ENCODE data around the gene DYRK3.

Gene DYRK3

DNA sequence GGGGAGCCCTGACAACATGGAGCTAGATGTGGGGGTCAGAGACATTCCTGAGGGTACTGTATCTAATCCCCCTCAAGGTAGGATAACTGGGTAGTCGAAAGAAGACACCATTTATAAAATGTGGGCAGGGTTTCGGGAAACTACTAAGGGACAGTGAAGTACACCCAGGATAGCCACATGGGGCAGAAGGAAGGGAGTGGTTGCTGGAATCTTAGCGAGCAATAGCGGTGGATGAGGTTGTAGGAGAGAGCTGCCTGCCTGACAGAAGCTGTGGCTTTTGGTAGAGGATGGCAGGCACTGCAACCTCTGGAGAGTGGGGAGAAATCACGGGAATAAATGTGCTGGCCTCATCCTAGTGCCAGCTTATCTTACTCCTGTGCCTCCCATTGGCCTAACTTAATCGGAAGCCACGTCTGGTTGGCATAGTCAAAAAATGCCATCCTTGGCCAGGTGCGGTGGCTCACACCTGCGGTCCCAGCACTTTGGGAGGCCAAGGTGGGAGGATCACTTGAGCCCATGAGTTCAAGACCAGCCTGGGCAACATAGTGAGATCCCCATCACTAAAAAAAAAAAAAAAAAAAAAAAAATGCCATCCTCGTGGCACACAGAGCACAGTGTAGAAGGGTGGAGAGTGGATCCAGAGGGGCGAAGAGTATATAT is 26.0 kb downstream of the DYRK3 start:
- no peak for DNase-seq (ENCODE audit: low read depth in 2 of 2)

DNA sequence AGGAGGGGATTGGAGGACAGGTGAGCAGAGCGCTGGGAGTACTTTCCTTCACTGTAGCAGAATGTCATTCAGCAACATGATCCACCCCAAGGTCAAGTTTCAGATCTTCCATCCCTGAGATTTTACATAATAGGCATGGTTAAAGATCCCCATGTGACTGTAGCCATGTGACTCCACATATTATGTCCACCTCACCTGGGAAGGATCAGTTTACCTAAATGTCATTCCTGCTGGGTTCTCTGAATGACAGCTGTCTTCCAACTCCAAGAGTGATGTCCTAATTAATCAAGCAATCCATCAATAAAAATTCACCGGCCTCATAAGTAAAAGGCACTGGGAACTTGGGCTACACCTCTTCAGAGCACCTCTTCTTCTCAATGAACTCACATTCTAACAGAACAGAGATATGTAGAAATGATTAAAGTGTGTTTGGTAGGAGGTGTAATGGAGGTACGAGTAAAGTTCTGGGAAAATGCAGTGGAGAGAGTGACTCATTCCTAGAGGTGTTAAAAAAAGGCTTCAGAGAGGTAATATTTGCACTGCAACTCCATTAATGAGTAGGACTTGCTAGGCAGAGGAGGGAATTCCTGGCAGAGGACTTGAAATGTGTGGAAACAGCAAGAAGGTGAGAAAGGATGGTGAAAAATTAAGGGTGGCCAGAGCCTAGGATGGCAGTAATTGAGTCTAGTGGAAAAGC is 27.2 kb downstream of the DYRK3 start:
- DNase-seq (ENCODE audit: low read depth in 2 of 2): no peak

DNA sequence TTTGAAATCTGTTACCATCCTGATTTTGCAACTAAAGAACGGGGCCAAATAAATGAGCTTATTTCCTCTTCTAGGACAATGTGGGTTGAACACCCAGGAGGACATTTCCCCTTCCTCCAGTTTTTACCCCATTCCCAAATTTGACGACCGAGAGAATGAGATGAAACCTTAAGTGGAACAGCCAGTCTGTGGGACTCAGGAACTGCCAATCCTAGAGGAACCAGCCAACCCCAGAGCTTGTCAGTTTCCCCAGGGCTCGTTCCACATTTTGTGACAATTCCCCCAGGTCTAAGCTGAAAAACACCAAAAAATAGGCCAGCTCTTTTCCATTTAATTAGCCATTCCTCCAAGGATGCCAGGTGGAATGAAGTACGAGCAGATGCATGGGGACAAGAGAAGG is 28.0 kb downstream of the DYRK3 start:
- no peak for DNase-seq (ENCODE audit: low read depth in 2 of 2)

DNA sequence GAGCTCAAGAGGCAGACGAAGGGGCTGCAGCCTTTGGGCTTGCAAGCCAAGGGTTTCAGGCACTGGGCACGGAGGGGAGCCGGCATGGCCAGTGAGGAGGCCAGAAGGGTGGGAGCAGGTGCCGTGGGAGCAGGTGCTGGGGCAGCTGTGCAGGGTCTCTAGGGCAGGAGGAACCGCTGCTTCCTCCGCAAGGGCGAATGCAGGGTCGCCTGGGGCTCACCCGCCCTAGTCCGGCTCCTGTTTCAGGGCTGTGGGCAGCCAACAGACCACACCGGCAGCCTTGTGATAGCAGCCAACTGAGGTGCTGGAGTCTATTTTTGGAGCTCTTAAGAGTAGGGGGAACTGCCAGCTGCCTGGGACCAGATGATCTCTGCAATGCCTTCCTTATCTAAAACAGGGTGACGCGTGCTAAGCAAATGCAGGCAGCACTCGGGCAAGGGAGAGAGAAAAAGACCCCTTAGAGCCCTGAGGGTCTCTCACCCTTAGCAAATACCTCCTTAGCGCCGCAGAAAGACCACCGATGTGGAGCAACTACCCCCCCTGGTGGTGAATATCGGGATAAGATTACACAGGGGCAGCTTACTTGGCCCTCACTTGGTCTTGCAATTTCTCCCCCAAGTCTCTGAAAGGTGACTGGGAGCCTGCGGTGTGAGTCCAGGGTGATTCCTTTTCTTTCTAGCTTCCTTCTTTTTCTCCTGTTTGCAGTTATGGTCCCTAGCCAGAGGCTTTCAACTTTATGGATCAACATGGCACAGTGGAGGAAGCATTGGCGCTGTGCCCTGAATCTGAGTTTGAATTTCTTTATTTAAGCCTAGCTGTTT is 28.7 kb downstream of the DYRK3 start:
- DNase-seq (ENCODE audit: low read depth in 2 of 2): peak; percentile 58 to 63

DNA sequence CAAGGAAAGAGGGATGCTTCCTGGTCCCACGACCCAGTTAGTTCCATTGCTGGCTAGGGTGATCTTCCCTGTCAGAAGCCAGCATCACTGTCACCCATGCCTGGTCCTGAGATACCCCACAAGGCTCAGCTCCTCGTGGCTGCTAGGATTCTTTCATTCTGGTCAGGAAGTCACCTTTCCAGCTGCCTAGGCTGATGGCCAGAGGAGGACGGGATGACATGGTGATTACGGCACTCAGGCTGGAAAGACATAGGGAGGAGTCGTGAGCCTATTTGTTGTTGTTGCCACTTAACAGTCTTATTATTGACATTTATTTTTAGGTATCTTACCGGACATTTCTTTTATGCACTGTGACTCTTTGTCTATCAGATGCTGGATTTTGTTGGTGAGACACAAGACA is 29.4 kb downstream of the DYRK3 start:
- DNase-seq (ENCODE audit: low read depth in 2 of 2): no peak

DNA sequence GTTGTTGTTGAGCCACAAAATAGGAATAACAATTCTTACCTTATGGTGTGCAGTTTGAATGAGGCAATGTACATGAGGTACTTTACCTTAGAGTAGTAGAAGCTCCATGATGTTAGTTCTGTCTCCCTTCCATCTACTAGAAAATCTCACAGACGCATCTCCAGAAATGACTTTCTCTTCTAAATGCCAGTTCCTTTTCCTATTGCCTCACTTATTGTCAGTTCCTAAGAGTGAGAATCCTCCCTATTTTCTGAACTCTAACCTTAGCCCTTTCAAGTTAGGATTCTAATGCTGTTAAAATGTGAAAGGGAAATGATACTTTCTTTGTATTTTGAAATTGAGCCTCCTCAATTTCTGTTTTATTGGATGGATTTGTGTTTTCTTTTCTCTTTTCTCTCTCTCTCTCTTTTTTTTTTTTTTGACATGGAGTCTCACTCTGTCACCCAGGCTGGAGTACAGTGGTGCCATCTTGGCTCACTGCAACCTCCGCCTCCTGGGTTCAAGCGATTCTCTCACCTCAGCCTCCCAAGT is 30.8 kb downstream of the DYRK3 start:
- DNase-seq (ENCODE audit: low read depth in 2 of 2): no peak

DNA sequence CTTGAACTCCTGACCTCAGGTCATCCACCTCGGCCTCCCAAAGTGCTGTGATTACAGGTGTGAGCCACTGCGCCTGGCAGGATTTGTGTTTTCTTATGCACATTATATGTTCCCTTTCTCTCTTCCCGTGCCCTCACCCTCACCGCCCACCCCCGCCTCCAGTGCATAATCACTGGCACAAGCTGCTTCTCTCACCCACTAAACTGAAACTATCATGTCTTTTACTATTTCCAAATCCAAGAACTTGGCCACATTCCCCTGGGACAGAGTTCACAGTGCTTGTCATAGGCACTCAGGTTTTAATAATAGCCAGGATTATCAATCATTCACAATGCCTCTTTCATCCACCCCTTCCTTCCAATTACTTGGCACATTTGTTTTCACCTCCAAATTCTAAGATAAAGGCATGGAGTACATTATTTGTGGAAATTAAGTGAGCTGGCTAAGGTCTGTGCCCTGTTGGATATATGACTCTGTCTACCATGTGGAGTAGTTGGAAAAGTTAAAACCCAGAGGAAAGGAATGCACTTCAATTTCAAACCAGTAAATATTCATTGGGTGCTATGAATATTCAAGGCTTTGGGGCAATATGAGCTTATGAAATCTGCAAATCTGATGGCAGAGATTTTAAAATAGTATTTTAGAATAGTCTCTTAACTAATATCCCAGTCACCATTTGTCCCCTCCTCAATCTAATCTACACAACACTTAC is 31.8 kb downstream of the DYRK3 start:
- no peak for DNase-seq (ENCODE audit: low read depth in 2 of 2)

DNA sequence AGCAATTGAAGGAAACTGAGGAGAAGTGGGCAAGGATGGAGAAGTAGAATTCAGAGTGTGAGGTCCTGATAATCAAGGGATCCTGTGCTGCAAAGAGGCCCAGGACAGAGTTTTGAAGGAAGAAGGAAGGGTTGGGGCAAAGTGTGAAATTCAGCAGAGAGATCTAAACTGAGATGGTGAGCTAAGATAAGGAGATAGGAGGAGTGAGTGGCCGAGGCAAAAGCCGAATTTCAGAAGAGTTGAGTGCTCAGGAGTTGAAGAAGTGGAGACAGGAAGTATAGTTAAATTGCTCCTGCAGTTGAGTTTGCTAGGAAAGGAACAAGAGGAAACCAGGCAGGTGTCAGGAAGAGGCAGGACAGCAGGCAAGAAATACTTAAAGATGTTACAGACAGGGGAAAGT is 33.0 kb downstream of the DYRK3 start:
- no peak for DNase-seq (ENCODE audit: low read depth in 2 of 2)

DNA sequence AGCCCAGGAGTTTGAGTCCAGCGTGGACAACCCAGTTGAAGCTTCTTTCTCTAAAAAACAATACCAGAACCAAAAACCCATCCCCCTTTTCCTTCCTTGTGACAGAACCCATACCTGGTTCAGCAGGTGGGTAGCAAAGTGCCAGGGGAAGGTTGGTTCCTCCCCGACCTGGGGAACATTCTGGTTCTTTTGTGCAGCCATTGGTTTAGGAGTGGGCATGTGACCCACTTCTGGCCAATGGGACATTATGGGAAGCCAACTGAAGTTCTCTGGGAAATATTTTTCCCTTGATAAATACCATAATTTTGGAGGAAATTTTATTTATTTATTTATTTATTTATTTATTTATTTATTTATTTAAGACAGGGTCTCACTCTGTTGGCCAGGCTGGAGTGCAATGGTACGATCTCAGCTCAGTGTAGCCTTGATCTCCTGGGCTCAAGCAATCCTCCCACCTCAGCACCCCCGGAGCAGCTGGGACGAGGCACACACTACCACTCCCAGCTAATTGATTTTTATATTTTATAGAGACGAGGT is 33.6 kb downstream of the DYRK3 start:
- DNase-seq (ENCODE audit: low read depth in 2 of 2): no peak

DNA sequence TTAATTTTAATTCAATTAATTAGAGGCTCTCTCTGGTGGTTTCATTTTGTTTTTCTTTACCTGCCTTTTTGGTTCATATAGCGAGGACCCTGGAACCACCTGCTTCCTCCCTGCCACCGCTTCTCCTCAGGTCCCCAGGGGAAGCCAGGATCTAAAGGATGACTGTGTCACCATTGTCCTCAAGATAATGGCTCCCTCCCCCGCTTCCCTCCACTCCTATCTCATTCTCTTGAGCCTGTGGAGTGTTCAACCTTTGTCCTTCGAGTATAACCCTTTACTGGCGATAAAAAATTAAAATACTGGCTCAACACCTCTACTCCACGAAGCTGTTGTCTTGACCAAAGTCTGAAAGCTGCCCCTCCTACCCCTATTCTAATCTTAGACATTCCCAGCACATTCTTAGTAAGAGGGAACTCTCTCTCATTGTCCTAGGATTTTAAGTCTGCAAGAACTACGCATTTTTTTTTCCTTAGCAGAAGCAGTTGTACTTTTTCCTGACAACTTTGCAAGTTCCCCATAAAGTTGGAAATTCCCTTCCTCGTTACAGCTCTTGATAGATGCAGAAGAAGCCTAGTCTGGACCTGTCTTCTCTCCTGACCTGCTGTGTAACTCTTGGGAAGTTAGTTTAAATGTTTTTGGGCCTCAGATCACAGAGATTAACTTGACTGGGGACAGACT is 36.8 kb downstream of the DYRK3 start:
- no peak for DNase-seq (ENCODE audit: low read depth in 2 of 2)

DNA sequence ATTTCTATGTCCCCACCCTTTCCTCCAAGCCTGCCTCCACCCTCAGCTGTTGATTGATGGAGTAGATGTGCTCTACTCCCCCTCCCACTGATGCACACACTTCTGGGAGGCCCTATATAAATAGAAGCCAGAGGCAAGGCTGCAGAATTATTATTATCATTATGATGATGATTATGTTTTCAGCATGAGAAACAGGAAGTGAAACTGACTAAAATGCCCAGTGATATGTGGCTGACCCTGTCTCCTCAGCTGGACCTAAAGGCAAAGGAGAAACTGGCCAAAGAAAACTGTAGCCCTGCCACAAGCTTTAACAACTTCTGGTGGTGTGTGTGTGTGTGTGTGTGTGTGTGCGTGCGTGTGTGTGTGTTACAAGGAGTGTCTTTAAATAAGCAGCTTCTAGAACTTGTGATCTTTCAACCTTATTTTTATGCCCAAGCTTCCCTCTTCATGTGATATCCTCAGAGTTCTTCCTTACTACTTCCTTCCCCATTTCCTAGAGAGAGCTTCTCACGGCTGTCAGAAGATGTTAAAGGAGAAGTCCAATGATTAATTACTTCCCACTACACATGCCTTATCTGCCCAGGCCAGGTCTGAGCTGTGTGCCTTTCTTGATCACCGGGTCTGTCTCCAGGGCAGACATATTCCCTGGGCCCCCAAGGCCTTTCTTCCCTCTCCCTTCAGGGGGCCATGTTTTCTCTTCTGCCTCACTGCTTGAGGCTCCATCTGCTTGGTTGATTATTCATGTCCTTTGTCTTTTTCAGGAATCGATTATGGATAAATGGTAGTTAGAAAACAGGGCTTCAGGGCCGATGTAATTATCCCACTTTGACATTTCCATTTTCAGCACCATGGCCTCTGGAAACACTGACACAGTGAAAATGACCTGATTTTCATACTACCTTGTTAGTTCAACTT is 37.8 kb downstream of the DYRK3 start:
- DNase-seq (ENCODE audit: low read depth in 2 of 2): no peak

DNA sequence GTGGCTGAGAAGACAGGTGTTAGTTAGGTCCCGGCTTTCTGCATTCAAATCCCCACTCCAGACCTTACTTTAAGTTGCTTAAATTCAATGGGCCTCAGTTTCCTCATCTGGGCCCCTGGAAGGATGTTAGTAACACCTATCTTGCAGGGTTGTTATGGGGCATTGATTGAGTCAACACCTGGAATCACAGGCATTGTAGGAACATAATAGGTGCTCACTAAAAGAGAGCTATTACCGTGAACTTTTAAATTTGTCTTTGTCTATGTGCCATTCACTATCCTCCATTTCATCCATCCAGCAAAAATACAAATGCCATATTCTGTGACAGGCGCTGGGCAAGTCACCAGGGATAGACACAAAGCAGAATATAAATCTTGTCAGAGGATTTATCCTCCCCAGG is 38.9 kb downstream of the DYRK3 start:
- DNase-seq (ENCODE audit: low read depth in 2 of 2): no peak

DNA sequence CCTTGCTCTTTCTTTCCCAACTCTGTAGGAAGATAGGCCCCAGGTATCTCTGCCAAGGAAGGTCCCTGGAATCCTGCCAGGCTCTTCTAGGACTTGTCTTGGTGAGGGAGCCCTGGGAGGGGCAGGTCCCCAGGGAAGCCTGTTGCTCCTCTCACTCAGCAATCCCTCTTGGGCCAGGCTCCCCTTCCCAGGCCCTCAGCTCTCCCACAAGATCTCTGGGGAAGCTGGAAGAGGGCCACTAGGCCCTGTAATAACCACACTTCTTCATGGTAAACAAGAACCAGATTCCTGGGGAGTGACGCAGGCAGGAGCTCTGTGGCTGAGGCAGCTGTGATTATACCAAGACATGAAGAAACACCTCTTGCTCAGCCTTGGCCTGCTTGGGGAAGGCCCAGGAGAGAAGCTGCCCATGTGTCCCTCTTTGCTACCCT is 39.4 kb downstream of the DYRK3 start:
- DNase-seq (ENCODE audit: low read depth in 2 of 2): no peak

DNA sequence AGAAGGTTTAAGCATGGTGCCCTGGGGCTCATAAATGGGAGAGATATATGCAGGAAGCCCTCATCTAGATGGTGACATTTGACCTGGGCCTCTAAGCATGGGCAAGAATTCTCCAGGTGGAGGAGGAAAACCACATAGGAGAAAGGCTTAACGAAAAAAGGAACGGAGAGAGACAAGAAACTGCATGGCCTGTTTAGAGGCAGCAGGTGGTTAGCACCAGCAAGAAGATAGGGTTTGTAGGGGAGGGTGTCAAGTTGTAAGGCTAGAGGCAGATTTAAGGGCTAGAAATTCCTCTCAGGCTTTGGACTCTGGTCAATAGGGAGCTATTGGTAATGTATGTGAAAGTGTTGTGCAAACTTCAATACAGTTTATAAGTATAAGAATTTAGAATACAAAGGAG is 41.2 kb downstream of the DYRK3 start:
- DNase-seq (ENCODE audit: low read depth in 2 of 2): no peak

DNA sequence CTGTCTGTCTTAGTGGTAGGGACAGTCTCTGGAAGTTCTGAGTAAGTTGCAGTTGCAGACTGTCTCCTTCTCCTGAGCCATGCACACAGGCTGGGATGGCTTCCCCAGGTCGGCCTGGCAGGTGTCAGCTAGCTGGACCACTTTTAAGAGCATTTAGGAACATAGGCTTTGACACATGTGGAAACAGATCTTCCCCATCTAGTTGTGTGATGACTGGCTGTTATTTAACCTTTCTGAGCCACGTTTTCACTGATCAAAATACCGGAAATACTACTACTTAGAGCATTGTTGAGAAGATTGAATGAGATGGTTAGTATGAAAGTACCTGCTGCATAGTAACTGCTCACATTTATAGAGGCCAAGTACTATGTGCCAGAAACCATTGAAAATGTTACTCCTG is 43.2 kb downstream of the DYRK3 start:
- DNase-seq (ENCODE audit: low read depth in 2 of 2): no peak

DNA sequence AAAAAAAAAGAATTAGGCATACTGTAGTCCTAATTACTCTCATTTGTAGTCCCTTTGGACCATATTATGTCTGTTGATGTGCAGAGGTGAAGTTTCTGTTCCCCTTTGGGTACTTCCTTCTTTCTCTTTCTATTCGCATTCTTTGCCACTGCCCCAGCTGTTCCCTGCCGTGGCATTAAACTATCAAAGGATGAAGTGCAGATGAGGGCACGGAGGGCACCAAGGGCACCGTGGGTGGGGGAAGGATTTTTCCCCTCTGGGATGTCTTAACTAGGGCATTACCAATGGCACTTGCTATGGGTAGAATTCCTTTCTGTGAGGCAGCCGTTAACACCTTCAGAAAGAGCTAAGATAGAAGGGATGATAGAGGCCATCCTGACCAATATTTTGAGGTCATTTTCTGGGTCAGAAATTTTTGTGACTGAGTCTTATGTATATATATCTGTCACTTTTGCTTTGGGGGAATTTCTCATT is 44.4 kb downstream of the DYRK3 start:
- DNase-seq (ENCODE audit: low read depth in 2 of 2): no peak

DNA sequence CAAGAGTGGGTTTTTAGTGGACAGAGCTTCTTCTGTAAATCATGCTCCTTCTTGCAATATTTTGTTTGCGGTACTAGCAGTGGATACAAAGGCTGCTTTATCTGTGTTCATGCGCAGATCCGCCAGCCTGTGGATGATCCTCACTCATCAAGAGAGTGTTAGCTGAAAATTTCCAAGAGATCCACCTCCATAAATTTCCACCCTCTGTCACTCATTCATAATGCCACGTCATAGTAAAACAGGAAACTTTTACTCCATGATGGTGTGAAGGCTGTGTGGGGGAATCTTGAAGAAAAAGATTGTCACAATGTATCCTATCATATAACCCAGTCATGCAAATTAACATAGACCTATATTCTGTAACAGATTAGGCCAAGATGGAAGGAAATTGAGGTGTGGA is 44.9 kb downstream of the DYRK3 start:
- DNase-seq (ENCODE audit: low read depth in 2 of 2): no peak

DNA sequence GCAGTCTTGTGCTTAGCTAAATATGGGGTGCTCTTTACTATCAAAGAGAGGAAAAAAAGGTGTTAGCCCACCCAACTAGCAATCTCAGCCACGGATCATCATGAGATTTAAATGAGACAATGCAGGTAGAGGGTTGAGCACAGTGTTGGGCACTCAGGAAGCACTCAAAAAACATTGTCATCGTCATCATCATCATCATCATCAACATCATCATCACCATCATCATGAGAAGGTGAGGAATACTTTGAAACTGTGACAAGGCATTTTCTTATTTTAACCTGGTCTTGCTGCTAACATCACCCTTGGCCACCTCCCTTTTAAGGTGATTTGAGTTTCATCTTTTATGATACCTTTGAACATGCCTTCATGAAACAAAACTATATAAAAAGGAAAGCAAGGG is 46.0 kb downstream of the DYRK3 start:
- DNase-seq (ENCODE audit: low read depth in 2 of 2): no peak

DNA sequence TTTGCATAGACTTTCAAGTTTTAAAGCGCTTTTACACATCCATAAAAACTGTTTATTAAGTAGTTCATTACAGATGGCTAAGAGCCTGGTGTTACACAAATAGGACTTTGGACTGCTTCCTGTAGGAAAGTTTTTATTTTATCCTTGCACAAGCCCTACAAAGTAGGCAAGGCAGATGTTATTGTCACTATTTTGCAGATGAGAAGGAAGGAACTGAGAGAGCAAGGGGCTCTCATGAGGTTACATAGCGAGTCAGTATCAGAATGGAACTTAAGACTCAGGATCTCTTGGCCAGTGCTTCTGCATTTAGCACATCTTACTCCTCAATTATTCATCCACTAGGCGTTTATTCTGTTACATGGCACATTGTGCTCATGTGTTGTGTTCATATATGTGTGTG is 46.8 kb downstream of the DYRK3 start:
- DNase-seq (ENCODE audit: low read depth in 2 of 2): no peak

DNA sequence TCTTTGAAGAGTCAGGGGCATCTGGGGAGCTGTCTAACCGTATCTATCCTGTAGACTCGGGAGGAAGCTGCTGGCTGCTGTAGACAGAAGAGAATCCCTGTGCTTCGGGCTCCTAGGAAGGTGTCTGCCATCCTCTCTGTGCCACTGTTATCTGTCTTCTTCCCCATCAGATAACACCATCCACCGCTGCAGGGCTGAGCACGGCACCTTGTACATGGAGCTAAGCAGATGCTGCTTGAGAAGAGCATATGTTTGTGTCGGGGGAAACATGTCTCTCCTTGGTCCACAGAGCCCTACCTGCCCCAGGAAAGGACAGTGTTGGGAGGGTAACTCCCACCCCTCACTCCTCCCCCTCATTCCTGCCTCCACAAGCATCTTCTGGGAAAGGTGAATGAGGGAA is 48.0 kb downstream of the DYRK3 start:
- no peak for DNase-seq (ENCODE audit: low read depth in 2 of 2)
